HuH-7.5 (cell line): ENCODE measurements around the gene ZNF333.
"Not testable (repeated sequence)": the region's sequence is repeated elsewhere in the genome, so short reads cannot be mapped to it uniquely, and the experiment has no call there.

Experiments used
- DNase-seq: peaks from one replicate; pipeline ENCODE4 v3.0.0; 2011; ENCODE audit warnings: low spot score

Gene ZNF333

GRCh38 chr19:14699641-14700040 lies 9.8 kb downstream of the ZNF333 start:
- no peak for DNase-seq

- no peak for DNase-seq
Observed at GRCh38 chr19:14700711-14701375, 11.0 kb downstream of the ZNF333 start.

GRCh38 chr19:14703833-14704232 lies 14.0 kb downstream of the ZNF333 start:
- DNase-seq, result no peak

- no peak for DNase-seq
Observed at GRCh38 chr19:14704450-14704849, 14.6 kb downstream of the ZNF333 start.

GRCh38 chr19:14715841-14716240 lies 26.0 kb downstream of the ZNF333 start:
- DNase-seq, result no peak

- no peak for DNase-seq
Observed at GRCh38 chr19:14718522-14719116, 28.8 kb downstream of the ZNF333 start.

GRCh38 chr19:14719162-14719561 lies 29.3 kb downstream of the ZNF333 start:
- DNase-seq, result no peak

GRCh38 chr19:14722127-14722526 lies 32.3 kb downstream of the ZNF333 start:
- DNase-seq, result no peak

GRCh38 chr19:14728595-14728994 lies 38.7 kb downstream of the ZNF333 start:
- DNase-seq, result no peak

- DNase-seq, result peak; percentile 36
Observed at GRCh38 chr19:14731200-14731599, 41.4 kb downstream of the ZNF333 start.

GRCh38 chr19:14732510-14732909 lies 42.7 kb downstream of the ZNF333 start:
- DNase-seq, result no peak

GRCh38 chr19:14733574-14733973 lies 43.7 kb downstream of the ZNF333 start:
- DNase-seq, result no peak

GRCh38 chr19:14735915-14736314 lies 46.1 kb downstream of the ZNF333 start:
- DNase-seq, result no peak

GRCh38 chr19:14746886-14747285 lies 57.0 kb downstream of the ZNF333 start:
- DNase-seq, result no peak

GRCh38 chr19:14748601-14749000 lies 58.8 kb downstream of the ZNF333 start:
- DNase-seq, result no peak

- no peak for DNase-seq
Observed at GRCh38 chr19:14758816-14759215, 69.0 kb downstream of the ZNF333 start.

GRCh38 chr19:14761607-14762006 lies 71.8 kb downstream of the ZNF333 start:
- DNase-seq, result no peak

GRCh38 chr19:14762111-14762510 lies 72.3 kb downstream of the ZNF333 start:
- no peak for DNase-seq

- no peak for DNase-seq
Observed at GRCh38 chr19:14763497-14764145, 73.8 kb downstream of the ZNF333 start.

- no peak for DNase-seq
Observed at GRCh38 chr19:14764401-14764800, 74.6 kb downstream of the ZNF333 start.

GRCh38 chr19:14765403-14765802 lies 75.6 kb downstream of the ZNF333 start:
- not testable (repeated sequence) for DNase-seq

GRCh38 chr19:14765841-14766240 lies 76.0 kb downstream of the ZNF333 start:
- DNase-seq, result not testable (repeated sequence)

GRCh38 chr19:14767466-14767971 lies 77.7 kb downstream of the ZNF333 start:
- no peak for DNase-seq
